ENCODE results near the gene CYGB. TPM values are rescaled to one million over a fixed set of nuclear protein-coding genes. Genes with fewer than 3 reads are reported as not detected.
A peak's percentile ranks its signal among the peaks of the same experiment; 100 is the strongest.

The CYGB gene
- total and polyA plus RNA-seq, 2 of the 13 experiments (the other 11 are each of a cell fraction or from before 2014, with no cell fraction given) = 18.9 to 27.1 TPM

DNA sequence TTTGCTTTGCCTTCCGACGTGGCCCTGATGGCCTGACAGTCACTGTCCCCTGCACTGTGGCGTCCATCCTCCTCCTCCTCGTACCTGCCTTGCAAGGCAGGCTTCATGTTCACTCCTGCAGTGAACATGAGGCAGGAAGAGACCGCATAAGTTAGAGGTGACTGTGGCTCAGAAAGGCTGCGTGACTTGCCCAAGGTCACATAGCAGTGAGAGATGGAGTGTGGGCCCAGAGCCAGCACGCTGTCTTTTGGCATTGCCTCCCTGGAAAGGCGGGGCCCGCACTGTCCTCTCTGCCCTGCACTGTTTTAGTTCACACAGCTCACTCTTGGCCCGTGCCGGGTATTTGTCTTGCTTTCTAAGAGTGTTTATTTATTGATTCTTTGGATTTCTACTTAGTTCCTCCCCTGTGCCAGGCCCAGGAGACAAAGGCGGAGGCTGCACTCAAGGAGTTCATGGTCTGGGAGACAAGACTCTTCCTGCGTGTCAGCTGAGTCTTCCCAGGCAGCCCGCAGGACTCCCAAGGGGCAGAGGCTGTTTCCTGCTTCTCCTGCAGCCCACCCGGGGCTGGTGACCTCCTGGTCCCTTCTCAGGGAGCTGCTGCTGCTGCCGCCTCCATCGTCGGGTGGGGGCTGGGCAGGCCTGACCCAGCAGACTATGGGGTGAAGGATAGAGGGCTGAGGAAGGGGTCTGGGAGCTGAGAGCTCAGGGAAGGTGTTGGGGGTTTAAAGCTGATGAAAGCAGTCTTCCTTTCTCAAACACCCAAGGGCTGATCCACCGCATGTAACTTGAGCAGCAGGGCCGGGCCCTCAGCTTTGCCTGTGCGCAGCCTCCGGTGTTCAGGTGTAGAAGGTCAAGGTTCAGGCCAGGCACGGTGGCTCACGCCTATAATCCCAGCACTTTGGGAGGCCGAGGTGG is 12.7 kb downstream of the CYGB start:
- in situ Hi-C loops (cut with HindIII; ENCODE audit: extremely low pct_ligation_motif_present, low pct_unique_long_range_greater_than_20kb) = loop anchor here (5.0 kb wide), 2 partner anchors 32 to 102 kb away; no protein-coding TSS in a partner anchor
- H2AFZ ChIP-seq (ENCODE audit: low read length) = no peak overlapping the region
- no peak; the same call in 1 of the 2 replicates for TF ChIP-seq ELF3 (CRISPR knock-in tag; IDR thresholded peaks at IDR 0.05)
- peak; percentile 55 for TF ChIP-seq SAP130 (CRISPR knock-in tag; IDR thresholded peaks at IDR 0.05; ENCODE audit: low read depth)
- no peak for TF ChIP-seq GPN1 (CRISPR knock-in tag; IDR thresholded peaks at IDR 0.05; ENCODE audit: borderline replicate concordance)
- TF ChIP-seq REPIN1 (CRISPR knock-in tag; IDR thresholded peaks at IDR 0.05; ENCODE audit: borderline replicate concordance, low read depth) = peak; percentile 40; the same call in 1 of the 2 replicates
- TF ChIP-seq MED1 (CRISPR knock-in tag; IDR thresholded peaks at IDR 0.05) = peak; percentile 24
- TF ChIP-seq ZNF138 (CRISPR knock-in tag; IDR thresholded peaks at IDR 0.05; ENCODE audit: low read depth) = peak; percentile 62; the same call in 1 of the 2 replicates
- peak; percentile 43; the same call in 1 of the 2 replicates for TF ChIP-seq SOX5 (CRISPR knock-in tag; IDR thresholded peaks at IDR 0.05; ENCODE audit: borderline replicate concordance)
- TF ChIP-seq ARID2 (CRISPR knock-in tag; IDR thresholded peaks at IDR 0.05; ENCODE audit: borderline replicate concordance) = no peak
- TF ChIP-seq, protein P1, sequence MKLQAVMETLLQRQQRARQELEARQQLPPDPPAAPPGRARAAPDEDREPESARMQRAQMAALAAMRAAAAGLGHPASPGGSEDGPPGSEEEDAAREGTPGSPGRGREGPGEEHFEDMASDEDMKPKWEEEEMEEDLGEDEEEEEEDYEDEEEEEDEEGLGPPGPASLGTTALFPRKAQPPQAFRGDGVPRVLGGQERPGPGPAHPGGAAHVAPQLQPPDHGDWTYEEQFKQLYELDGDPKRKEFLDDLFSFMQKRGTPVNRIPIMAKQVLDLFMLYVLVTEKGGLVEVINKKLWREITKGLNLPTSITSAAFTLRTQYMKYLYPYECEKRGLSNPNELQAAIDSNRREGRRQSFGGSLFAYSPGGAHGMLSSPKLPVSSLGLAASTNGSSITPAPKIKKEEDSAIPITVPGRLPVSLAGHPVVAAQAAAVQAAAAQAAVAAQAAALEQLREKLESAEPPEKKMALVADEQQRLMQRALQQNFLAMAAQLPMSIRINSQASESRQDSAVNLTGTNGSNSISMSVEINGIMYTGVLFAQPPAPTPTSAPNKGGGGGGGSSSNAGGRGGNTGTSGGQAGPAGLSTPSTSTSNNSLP (IDR thresholded peaks at IDR 0.05; ENCODE audit: low read depth, low read length) = no peak
- no peak for TF ChIP-seq ATF2 (CRISPR knock-in tag; IDR thresholded peaks at IDR 0.05)
- TF ChIP-seq IKZF4 (CRISPR knock-in tag; IDR thresholded peaks at IDR 0.05; ENCODE audit: borderline replicate concordance, low read depth, not compliant biosample characterization) = peak; percentile 80
- TF ChIP-seq, protein P2, sequence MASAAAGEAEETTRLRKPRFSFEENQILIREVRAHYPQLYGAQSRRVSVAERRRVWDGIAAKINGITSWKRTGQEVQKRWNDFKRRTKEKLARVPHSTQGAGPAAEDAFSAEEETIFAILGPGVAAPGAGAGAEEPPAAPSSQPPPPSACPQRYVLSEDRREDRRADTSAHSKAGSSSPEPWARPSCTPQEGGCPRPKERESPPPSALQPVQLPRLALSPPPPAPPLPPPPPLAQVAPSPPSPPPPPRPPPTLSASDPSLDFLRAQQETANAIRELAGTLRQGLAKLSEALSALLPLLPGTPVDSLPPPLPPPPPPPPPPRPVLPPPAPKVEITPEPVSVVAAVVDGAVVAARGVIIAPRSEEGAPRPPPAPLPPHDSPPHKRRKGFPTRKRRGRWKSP (CRISPR knock-in tag; IDR thresholded peaks at IDR 0.05) = 0 out of 2 replicates have a peak, but pooled peaks have one; percentile 72

More for the DNA sequence above, 12.7 kb downstream of the CYGB start:
- peak overlapping the region; percentile 42 for H3K9ac ChIP-seq (ENCODE audit: insufficient read depth, low read depth, low read length)
- H3K27me3 ChIP-seq (ENCODE audit: control insufficient read depth in 1 of 2, insufficient read depth in 2 of 2, low read length in 2 of 2) = peaks cover 8 to 17% of the 10 kb centered on the region in 2 experiments
- WGBS (ENCODE audit: low lambda C conversion rate) = 5% methylated on average over 21 of the region's 25 CpGs
- intact Hi-C loops (cut with micrococcal nuclease; ENCODE audit: unreplicated experiment) = loop anchor here (1.0 to 5.0 kb wide), 3 partner anchors 8 to 147 kb away; no protein-coding TSS in a partner anchor
- peak overlapping the region; percentile 96 for H3K4me2 ChIP-seq (ENCODE audit: low read depth, low read length)
- CTCF ChIA-PET (ENCODE audit: low intra/inter-chr PET ratio, low total read pairs) = interaction anchor here (0.9 to 4.2 kb wide), 5 partner anchors 8 to 61 kb away, joined by 3 to 86 read pairs (median 4); partner anchors contain the start of gene ST6GALNAC2
- DNase-seq (ENCODE audit: low spot score) (peak; percentile 72), FAIRE-seq (peak; percentile 28), ATAC-seq (peak; percentile 53)
- H3K36me3 ChIP-seq (replicated peaks in 1 of 2; ENCODE audit: control insufficient read depth in 1 of 2, insufficient read depth in 2 of 2, low read length in 2 of 2) = no peaks in the 10 kb centered on the region
- no peaks in the 10 kb centered on the region for H3K79me2 ChIP-seq (ENCODE audit: insufficient read depth, low read length)
- peak overlapping the region; percentile 62 for H3K27ac ChIP-seq (ENCODE audit: extremely low read length, insufficient read depth, low read length)
- peak overlapping the region; percentile 33 to 70 (median 46) for H3K4me3 ChIP-seq (replicated peaks in 1 of 3; ENCODE audit: insufficient read depth in 1 of 3, low read depth in 2 of 3, low read length in 3 of 3)
- BruUV-seq (replicated peaks) = no TSS peak
- POLR2A ChIA-PET = interaction anchor here (0.5 to 5.7 kb wide), 17 partner anchors 9 to 237 kb away, joined by 3 to 50 read pairs (median 5); partner anchors contain the start of genes PRCD and RHBDF2
- H3K9me3 ChIP-seq (ENCODE audit: low read length) = no peaks in the 10 kb centered on the region
- no peaks in the 10 kb centered on the region for H4K20me1 ChIP-seq (ENCODE audit: insufficient read depth, low read length)
- H3K4me1 ChIP-seq (ENCODE audit: insufficient read depth, low read length) = peaks cover 91% of the 10 kb centered on the region
